HCT116 (cell line): ENCODE results near the gene RP9.

ENCODE experiments used
- CEBPB ChIP-seq: IDR thresholded peaks from 2 replicates; pipeline ENCODE4 v1.6.1; 2012; ENCODE audit warnings: low read depth
- EZH2 ChIP-seq: fragments of 200-600 bp; sonication (generic); IDR thresholded peaks from 2 replicates; pipeline ENCODE4 v1.6.1; 2017; ENCODE audit warnings: antibody characterized with exemption, mixed run types
- EZH2phosphoT487 ChIP-seq: fragments of 200-600 bp; IDR thresholded peaks from 2 replicates; pipeline ENCODE4 v1.6.1; 2018; ENCODE audit warnings: antibody characterized with exemption, borderline replicate concordance
- FOSL1 ChIP-seq: IDR thresholded peaks from 2 replicates; pipeline ENCODE4 v1.6.1; 2012; ENCODE audit warnings: low read depth
- POLR2A ChIP-seq: IDR thresholded peaks from 2 replicates; pipeline ENCODE4 v1.7.0; 2011; ENCODE audit warnings: borderline replicate concordance; ENCODE audit not compliant: insufficient read depth, insufficient read length; ENCODE audit errors: extremely low read depth
- POLR2AphosphoS5 ChIP-seq: IDR thresholded peaks from 2 replicates; pipeline ENCODE4 v1.6.1; 2011; ENCODE audit warnings: mild to moderate bottlenecking, low read depth, low read length, moderate library complexity
- RAD21 ChIP-seq: IDR thresholded peaks from 2 replicates; pipeline ENCODE4 v1.6.1; 2012; ENCODE audit warnings: low read depth, mild to moderate bottlenecking
- SP1 ChIP-seq: IDR thresholded peaks from 2 replicates; pipeline ENCODE4 v1.6.1; 2012; ENCODE audit warnings: low read depth
- YY1 ChIP-seq: IDR thresholded peaks from 2 replicates; pipeline ENCODE4 v1.6.1; 2011; ENCODE audit warnings: low read length, low read depth, moderate library complexity, mild to moderate bottlenecking; ENCODE audit not compliant: insufficient replicate concordance; ENCODE audit errors: extremely low read depth
- ZNF274 ChIP-seq: fragments of 200-500 bp; sonication (Bioruptor generic); IDR thresholded peaks from 2 replicates; pipeline ENCODE4 v1.6.1; 2014; ENCODE audit warnings: mild to moderate bottlenecking, low read depth, low read length, inconsistent platforms
- TF ChIP-seq, protein P1 (sequence below): IDR thresholded peaks from 2 replicates; pipeline ENCODE4 v1.6.1; 2012; ENCODE audit warnings: low read depth
- TF ChIP-seq, protein P2 (sequence below), 3 experiments: fragments of 200-600 bp in 1 of 3; sonication (generic) in 1 of 3; IDR thresholded peaks in 2 of 3; conservative IDR thresholded peaks in 1 of 3; 2 replicates each; pipeline ENCODE4 v1.5.1; 2012 to 2017; ENCODE audit warnings: low read depth in 2 of 3, low read length in 2 of 3, antibody characterized with exemption in 1 of 3, borderline replicate concordance in 1 of 3, control low read depth in 1 of 3, mild to moderate bottlenecking in 1 of 3, mixed read lengths in 1 of 3, mixed run types in 1 of 3, moderate library complexity in 1 of 3; ENCODE audit not compliant: insufficient read depth in 1 of 3

DNA sequence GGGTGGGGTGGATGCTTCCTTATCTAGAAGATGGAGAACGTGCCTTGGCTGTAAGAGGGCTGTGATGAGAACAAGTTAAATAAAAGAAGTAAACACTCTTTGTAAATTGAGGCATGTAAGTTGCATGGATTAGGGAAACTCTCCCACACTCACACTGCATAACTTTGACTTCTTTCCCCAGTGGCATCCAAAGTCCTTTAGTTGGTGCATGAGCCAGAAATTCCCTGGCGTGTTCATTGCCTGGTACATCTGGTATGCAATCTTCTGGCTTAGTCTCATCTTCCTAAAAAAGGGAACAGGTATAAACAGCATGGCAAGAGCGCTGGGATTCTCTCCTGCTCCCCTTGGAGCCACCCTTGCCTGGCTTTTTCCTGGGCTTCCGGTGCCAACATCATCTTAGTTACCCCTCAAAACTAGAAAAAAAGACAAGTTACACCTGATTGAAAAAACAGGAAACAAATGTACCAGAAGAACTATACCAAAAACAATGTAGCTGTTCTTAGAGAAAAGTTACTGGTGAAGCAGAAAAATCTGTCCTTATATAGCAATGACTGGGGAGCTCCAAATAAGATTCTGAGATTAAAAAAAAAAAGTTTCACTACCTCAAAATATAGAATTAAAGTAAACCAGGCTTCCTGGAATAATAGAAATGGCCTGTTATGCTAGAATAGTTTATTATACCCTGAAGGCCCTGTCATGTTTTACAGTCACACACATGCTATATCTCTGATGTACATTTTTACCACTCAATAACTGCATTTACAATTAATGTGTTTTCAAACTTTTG lies 9.9 kb downstream of the RP9 start:
- TF ChIP-seq, protein P1, sequence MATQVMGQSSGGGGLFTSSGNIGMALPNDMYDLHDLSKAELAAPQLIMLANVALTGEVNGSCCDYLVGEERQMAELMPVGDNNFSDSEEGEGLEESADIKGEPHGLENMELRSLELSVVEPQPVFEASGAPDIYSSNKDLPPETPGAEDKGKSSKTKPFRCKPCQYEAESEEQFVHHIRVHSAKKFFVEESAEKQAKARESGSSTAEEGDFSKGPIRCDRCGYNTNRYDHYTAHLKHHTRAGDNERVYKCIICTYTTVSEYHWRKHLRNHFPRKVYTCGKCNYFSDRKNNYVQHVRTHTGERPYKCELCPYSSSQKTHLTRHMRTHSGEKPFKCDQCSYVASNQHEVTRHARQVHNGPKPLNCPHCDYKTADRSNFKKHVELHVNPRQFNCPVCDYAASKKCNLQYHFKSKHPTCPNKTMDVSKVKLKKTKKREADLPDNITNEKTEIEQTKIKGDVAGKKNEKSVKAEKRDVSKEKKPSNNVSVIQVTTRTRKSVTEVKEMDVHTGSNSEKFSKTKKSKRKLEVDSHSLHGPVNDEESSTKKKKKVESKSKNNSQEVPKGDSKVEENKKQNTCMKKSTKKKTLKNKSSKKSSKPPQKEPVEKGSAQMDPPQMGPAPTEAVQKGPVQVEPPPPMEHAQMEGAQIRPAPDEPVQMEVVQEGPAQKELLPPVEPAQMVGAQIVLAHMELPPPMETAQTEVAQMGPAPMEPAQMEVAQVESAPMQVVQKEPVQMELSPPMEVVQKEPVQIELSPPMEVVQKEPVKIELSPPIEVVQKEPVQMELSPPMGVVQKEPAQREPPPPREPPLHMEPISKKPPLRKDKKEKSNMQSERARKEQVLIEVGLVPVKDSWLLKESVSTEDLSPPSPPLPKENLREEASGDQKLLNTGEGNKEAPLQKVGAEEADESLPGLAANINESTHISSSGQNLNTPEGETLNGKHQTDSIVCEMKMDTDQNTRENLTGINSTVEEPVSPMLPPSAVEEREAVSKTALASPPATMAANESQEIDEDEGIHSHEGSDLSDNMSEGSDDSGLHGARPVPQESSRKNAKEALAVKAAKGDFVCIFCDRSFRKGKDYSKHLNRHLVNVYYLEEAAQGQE: no peak
- TF ChIP-seq, protein P2, sequence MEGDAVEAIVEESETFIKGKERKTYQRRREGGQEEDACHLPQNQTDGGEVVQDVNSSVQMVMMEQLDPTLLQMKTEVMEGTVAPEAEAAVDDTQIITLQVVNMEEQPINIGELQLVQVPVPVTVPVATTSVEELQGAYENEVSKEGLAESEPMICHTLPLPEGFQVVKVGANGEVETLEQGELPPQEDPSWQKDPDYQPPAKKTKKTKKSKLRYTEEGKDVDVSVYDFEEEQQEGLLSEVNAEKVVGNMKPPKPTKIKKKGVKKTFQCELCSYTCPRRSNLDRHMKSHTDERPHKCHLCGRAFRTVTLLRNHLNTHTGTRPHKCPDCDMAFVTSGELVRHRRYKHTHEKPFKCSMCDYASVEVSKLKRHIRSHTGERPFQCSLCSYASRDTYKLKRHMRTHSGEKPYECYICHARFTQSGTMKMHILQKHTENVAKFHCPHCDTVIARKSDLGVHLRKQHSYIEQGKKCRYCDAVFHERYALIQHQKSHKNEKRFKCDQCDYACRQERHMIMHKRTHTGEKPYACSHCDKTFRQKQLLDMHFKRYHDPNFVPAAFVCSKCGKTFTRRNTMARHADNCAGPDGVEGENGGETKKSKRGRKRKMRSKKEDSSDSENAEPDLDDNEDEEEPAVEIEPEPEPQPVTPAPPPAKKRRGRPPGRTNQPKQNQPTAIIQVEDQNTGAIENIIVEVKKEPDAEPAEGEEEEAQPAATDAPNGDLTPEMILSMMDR (IDR thresholded peaks at IDR 0.05 in 2 of 3, conservative IDR thresholded peaks at IDR 0.05 in 1 of 3; ENCODE audit: borderline replicate concordance in 1 of 3, insufficient read depth in 1 of 3, low read depth in 2 of 3, low read length in 2 of 3): no peak
- TF ChIP-seq SP1: no peak
- TF ChIP-seq POLR2A: no peak
- TF ChIP-seq EZH2phosphoT487: no peak
- TF ChIP-seq YY1: no peak
- no peak for TF ChIP-seq ZNF274
- TF ChIP-seq FOSL1: no peak
- no peak for TF ChIP-seq RAD21
- no peak for TF ChIP-seq EZH2
- TF ChIP-seq POLR2AphosphoS5: no peak
- TF ChIP-seq CEBPB: no peak
